ENCODE results near the gene ADCY10. TPM values are rescaled to one million over a fixed set of nuclear protein-coding genes. Genes with fewer than 3 reads are reported as not detected.

Gene ADCY10
- total and polyA plus RNA-seq, 12 donors: 0.10 to 0.70 (median 0.17) TPM

GRCh38 chr1:167781558-167781957 lies 132.4 kb downstream of the ADCY10 start:
- no peak for DNase-seq
- H3K36me3 ChIP-seq: peaks cover 0 to 79% (median 10%) of the 10 kb centered on the region in 9 donors
- intact Hi-C loops (cut with DNase I): no loop called here
- H3K4me1 ChIP-seq: no peaks in the 10 kb centered on the region
- H3K27ac ChIP-seq: no peak overlapping the region
- H3K9me3 ChIP-seq: peaks cover 0 to 11% (median 0%) of the 10 kb centered on the region in 11 donors
- ATAC-seq: no peak
- H3K4me3 ChIP-seq: no peak overlapping the region
- TF ChIP-seq CTCF (IDR thresholded peaks at IDR 0.05): no peak
- no peaks in the 10 kb centered on the region for H3K27me3 ChIP-seq
- 99 to 100% methylated on average over 2 of the region's 2 CpGs for WGBS, 2 donors

GRCh38 chr1:167777269-167777650 lies 136.7 kb downstream of the ADCY10 start:
- H3K36me3 ChIP-seq: peaks cover 0 to 90% (median 10%) of the 10 kb centered on the region in 9 donors
- no peak overlapping the region for H3K4me3 ChIP-seq
- no peak for ATAC-seq
- peaks cover 0 to 11% (median 0%) of the 10 kb centered on the region in 11 donors for H3K9me3 ChIP-seq
- intact Hi-C loops (cut with DNase I): no loop called here
- H3K27me3 ChIP-seq: no peaks in the 10 kb centered on the region
- no peak for DNase-seq
- H3K27ac ChIP-seq: no peak overlapping the region
- TF ChIP-seq CTCF (IDR thresholded peaks at IDR 0.05): no peak
- 98 to 99% methylated on average over 5 of the region's 5 CpGs for WGBS, 2 donors
- peaks cover 0 to 26% (median 0%) of the 10 kb centered on the region in 9 donors for H3K4me1 ChIP-seq

GRCh38 chr1:167776616-167777268 lies 137.2 kb downstream of the ADCY10 start:
- no peak for ATAC-seq
- no peak for DNase-seq
- WGBS, 2 donors: 98 to 100% methylated on average over 1 of the region's 1 CpG
- intact Hi-C loops (cut with DNase I): no loop called here
- H3K27ac ChIP-seq: no peak overlapping the region
- no peak for TF ChIP-seq CTCF (IDR thresholded peaks at IDR 0.05)
- H3K4me1 ChIP-seq: peaks cover 0 to 26% (median 0%) of the 10 kb centered on the region in 9 donors
- H3K4me3 ChIP-seq: no peak overlapping the region
- H3K9me3 ChIP-seq: peaks cover 0 to 11% (median 0%) of the 10 kb centered on the region in 11 donors
- H3K36me3 ChIP-seq: peaks cover 0 to 90% (median 10%) of the 10 kb centered on the region in 9 donors
- H3K27me3 ChIP-seq: no peaks in the 10 kb centered on the region

GRCh38 chr1:167776151-167776550 lies 137.8 kb downstream of the ADCY10 start:
- no peak for DNase-seq
- H3K4me3 ChIP-seq: no peak overlapping the region
- H3K27me3 ChIP-seq: no peaks in the 10 kb centered on the region
- ATAC-seq: no peak
- H3K9me3 ChIP-seq: peaks cover 0 to 6% (median 0%) of the 10 kb centered on the region in 11 donors
- intact Hi-C loops (cut with DNase I): no loop called here
- peaks cover 0 to 85% (median 10%) of the 10 kb centered on the region in 9 donors for H3K36me3 ChIP-seq
- TF ChIP-seq CTCF (IDR thresholded peaks at IDR 0.05): no peak
- WGBS, 2 donors: 89 to 97% methylated on average over 1 of the region's 1 CpG
- no peak overlapping the region for H3K27ac ChIP-seq
- peaks cover 0 to 26% (median 0%) of the 10 kb centered on the region in 9 donors for H3K4me1 ChIP-seq

All from heart right ventricle (tissue), 16 donors.